Transverse colon (tissue), 4 donors: ENCODE data around the gene PSORS1C1.

Source experiments
- EP300 ChIP-seq: sonication (generic); formaldehyde crosslinking; IDR thresholded peaks from one replicate; pipeline ENCODE4 v1.6.1; 2017; ENCODE audit warnings: antibody characterized with exemption, low read depth
- POLR2A ChIP-seq: fragments of 450-650 bp; IDR thresholded peaks from one replicate; pipeline ENCODE4 v1.6.1; 2016; ENCODE audit warnings: antibody characterized with exemption, mild to moderate bottlenecking, moderate library complexity
- POLR2AphosphoS5 ChIP-seq, 3 donors: sonication (generic); formaldehyde crosslinking; IDR thresholded peaks; one replicate each; pipeline ENCODE4 v1.6.1; 2016; ENCODE audit warnings: antibody characterized with exemption in 3 of 3
- TF ChIP-seq, protein P1 (sequence below), 5 experiments: fragments of 200-600 bp in 3 of 5; fragments of 450-650 bp in 2 of 5; sonication (generic) in 3 of 5; IDR thresholded peaks; 1 replicate in 2 of 5; 2 replicates in 3 of 5; pipeline ENCODE4 v1.5.1; 2016 to 2017; ENCODE audit warnings: antibody characterized with exemption in 5 of 5, inconsistent platforms in 3 of 5, mild to moderate bottlenecking in 2 of 5, moderate library complexity in 1 of 5

DNA sequence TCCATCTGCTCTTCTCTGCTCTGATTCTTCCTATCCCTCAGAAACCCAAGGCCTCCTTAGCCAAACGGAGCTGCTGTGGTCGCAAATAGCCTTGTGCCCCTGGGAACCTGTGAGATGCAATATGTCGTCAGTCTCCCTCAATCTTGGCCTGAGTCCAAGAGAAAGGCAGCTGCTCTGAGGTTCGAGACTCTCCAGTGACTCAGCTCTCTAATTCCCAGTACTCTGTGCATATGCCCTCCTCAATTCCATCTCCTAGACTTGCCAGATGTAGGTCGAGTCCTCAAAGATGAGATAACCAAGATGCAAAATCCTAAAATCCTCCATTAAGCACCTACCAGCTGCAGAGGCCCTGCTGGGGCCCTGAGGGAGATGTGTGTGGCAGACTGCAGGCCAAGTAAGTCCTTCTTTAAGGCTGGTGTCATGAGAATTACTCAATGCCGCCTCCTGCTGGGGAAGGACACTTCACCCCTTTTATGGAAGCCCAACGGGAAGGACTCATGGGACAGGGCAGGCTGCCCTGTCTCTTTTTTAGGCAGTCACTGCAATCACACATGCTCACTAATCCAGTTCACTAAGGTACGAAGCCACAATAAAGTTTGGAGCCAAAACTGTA is 30.8 kb upstream of the PSORS1C1 start:
- TF ChIP-seq POLR2A (no peak), EP300 (no peak), POLR2AphosphoS5 (IDR thresholded peaks at IDR 0.05) (no peak)
- TF ChIP-seq, protein P1, sequence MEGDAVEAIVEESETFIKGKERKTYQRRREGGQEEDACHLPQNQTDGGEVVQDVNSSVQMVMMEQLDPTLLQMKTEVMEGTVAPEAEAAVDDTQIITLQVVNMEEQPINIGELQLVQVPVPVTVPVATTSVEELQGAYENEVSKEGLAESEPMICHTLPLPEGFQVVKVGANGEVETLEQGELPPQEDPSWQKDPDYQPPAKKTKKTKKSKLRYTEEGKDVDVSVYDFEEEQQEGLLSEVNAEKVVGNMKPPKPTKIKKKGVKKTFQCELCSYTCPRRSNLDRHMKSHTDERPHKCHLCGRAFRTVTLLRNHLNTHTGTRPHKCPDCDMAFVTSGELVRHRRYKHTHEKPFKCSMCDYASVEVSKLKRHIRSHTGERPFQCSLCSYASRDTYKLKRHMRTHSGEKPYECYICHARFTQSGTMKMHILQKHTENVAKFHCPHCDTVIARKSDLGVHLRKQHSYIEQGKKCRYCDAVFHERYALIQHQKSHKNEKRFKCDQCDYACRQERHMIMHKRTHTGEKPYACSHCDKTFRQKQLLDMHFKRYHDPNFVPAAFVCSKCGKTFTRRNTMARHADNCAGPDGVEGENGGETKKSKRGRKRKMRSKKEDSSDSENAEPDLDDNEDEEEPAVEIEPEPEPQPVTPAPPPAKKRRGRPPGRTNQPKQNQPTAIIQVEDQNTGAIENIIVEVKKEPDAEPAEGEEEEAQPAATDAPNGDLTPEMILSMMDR (IDR thresholded peaks at IDR 0.05): peak in 3 of 5 experiments; percentile 10 to 33 (median 29)
